ENCODE measurements around the gene MPZL1.
"Not testable (repeated sequence)": the region's sequence is repeated elsewhere in the genome, so short reads cannot be mapped to it uniquely, and the experiment has no call there.

MPZL1 gene

DNA sequence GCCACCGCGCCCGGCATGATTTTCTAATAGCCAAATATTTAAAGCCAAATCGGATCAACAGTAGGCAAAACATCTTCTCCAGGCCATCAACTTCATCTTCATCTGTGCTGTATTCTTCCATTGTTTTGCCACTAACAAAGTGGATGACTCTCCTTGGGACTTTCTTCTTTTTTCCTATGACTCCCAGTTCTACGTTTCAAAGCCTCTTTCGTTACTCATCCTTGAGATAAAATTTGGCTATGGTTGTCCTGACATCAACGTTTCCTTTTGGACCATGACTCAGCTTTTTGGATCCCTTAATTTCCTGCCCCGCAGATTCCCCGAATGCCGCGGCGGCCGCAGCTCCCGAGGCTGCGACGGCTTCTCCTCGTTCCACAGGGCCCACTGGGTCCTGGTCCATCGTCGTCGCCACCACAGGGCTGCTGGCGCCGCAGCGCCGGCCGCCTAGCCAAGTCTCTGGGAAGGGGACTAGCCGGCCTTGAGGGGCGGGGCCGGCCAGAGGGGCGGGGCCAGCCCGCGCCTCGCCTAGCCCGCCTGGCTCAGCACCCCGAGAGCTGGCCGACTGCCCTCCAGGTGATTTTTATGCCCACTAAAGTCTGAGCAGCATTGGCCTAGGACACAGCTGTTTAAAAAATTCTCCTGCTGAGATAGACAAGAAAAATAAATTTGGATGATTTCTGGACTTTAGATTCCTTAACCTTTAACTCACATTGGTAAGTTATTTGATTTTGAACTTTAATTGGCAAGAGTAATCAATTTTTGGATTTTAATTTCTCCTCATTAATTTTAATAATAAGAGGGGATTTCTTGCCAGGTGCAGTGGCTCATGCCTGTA is 98.3 kb downstream of the MPZL1 start:
- peak; percentile 80 for DNase-seq

DNA sequence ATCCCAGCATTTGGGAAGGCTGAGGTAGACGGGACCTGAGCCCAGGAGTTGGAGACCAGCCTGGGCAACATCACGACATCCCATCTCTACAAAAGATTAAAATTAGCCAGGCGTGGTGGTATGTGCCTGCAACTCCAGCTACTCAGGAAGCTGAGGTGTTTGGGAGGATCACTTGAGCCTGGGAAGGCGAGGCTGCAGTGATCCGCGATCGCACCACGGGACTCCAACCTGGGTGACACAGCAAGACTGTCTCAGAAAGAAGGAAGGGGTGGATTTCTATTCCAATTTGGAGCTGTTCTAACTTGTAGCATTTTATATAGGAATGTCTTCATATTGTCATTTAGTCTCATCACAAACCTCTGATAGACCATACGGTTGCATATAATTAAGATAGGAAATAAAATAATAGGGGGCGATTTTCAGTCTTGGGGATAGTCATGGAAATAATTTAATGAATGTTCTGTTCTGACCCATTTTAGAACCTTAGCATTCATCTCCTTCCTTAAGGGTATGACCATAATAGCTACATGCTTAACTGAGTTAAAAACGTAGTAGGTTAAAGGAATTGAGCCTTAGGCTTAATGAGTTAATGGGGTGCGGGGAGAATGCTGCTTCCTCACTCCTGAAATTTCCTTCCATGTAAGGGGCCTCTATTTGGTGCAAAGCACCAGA is 99.0 kb downstream of the MPZL1 start:
- DNase-seq: no peak

DNA sequence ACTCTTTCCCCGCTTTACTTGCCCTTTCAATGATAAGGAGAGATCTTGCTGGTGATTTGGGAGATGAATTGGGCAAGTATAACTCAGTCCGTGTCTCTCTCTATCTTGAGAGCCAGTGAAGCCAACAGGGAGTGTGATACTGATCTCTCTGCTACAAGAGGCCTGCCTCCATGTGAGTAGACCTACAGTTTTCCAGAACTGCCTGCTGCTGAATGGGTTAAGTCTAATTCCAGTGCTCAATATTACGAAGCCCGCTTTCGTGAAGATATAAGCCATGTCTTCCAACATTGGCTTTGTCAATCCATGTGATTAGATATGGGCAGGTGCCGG is 99.5 kb downstream of the MPZL1 start:
- no peak for DNase-seq

DNA sequence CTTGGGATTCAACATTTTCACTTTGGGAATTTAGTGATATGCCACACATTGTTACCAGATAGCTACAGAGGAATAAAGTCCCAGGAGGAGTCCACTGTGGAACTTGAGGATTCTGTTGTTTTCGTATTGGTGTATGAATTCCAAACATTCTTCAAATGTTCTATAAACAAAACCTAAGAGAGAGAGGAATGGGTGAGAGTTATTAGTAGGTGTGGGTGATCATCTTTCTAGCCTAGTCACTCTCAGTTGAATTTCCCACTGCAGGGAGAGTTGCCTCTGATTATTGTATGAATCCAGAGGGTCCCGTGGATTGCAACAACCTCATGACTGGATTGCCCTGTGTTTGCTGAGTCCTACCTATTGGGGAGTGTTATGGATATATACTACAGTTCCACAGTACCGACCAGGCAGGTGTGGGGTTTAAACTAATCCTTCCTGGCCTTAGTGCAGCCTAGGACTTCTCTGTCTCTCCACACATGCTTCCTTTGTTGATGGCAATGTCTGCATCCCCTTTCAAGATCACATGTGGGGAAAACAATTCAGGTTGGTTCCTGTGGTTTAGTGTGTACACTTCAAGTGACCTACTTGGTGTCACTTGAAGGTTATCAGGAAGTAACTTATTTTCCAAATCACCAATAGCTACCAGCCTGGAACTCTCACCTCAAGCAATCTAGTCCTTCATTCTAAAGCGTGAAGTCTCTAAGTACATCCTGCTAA is 100.3 kb downstream of the MPZL1 start:
- DNase-seq: no peak

DNA sequence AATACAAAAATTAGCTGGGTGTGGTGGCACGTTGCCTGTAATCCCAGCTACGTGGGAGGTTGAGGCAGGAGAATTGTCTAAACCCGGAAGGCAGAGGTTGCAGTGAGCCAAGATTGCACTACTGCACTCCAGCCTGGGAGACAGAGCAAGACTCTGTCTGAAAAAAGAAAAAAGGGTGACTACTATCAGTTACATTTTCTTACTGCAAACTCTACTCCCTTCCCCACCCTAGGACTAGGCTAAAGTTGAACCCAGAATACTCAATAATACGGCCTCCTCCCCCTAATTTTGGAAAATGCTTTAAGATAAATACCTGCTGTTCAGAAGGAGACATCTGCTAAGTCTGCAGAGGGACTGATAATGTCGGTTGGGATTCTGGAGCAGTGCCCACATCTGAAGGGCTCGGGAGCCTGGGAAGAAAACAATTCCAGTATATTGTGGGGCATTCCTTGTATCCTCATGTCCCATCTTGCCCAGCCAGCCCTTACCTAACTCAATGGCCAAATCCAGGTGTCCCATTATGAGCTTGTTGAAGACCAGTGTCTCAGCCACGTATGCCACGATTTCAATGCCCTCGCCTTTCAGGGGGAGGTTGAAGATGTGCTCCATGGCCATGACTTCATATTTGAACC is 102.5 kb downstream of the MPZL1 start:
- no peak for DNase-seq

DNA sequence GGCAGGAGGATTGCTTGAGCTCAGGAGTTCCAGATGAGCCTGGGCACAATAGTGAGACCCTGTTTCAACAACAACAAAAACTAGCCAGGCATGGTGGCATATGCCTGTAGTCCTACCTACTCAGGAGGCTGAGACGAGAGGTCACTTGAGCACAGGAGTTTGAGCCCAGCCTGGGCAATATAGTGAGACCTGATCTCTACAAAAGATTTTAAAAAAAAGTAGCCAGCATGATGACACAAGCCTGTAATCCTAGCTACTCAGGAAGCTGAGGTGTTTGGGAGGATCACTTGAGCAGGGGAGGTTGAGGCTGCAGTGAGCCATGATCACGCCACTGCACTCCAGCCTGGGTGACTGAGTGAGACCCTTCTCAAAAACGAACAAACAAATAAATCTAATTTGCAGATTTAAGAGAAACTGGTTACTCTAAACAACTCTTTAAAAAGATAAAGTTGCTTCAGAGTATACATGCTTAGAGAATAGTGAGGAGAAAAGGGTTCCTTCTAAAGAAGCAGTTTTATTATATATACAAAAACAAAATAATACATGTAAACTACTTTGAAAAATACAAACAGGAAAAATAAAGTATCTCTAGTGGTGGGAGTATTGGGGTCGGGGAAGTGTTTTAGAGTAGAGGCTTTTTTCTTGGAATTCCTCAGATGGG is 103.8 kb downstream of the MPZL1 start:
- no peak for DNase-seq

DNA sequence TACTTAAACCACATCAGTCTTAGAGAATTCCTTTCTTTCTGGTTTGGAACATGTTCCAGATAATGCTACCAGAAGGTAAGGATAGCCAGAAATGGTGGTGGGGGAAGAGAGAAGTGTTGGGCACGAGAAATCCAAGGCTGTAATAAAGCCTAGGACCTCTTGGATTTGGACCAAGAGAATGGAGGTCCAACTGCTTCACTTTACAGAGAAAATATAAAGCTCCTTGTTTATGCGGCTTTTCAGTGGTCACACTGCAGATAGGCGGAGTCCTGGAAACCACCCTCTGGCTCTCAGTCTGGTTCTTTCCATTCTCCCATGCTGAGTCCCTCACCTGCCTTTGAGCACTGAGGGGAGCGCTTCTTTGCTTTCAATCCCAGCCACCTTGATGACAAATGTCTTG is 104.3 kb downstream of the MPZL1 start:
- no peak for DNase-seq

DNA sequence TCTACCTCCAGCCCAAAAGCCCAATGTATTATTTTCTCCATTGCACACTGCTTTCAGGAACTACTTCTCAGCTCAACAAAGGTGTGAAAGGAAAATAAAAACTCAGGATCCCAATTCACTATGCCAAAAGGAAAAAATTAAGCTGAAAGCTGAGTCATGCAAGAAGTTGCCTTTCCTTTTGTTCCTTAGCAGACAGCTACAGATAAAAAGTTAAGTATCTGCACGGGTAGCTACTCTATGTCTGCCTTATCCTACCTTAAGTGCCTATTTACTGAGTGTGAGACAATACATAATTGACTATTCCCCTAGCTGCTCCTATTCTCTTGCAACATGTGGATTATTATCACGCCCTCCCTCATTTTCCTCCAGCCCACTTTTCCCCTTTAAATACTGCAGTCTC is 108.1 kb downstream of the MPZL1 start:
- no peak for DNase-seq

DNA sequence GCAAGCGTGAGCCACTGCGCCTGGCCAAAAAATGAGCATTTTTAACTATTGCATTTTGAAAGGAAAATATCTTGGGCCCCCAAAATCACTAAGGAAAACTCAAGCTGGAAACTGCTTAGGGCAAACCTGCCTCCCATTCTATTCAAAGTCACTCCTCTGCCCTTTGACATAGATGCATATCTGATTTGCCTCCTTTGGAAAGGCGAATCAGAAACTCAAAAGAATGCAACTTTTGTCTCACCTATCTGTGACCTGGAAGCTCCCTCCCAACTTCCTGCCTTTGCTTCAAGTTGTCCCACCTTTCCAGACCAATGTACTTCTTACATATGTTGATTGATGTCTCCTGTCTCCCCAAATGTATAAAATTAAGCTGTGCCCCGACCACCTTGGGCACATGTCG is 108.9 kb downstream of the MPZL1 start:
- DNase-seq: not testable (repeated sequence)

DNA sequence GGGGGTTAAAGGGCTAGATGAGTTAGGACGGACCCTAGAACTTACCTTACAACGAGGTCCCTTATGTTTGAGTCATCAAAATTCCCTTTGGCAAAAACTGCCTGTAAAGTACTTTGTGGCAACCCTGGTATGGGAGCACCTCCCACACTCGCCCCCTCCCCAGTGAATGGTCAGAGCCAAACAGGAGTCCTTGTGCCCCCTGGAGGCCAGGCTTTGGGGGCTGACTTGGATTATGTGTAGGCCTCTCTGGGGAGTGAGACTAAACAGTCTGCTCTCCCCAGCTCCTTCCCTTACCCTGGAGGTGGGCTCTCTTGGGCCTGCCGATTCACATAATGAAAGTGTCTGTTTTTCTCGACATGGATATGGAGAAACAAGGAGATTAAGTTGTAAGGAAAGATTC is 110.9 kb downstream of the MPZL1 start:
- no peak for DNase-seq

DNA sequence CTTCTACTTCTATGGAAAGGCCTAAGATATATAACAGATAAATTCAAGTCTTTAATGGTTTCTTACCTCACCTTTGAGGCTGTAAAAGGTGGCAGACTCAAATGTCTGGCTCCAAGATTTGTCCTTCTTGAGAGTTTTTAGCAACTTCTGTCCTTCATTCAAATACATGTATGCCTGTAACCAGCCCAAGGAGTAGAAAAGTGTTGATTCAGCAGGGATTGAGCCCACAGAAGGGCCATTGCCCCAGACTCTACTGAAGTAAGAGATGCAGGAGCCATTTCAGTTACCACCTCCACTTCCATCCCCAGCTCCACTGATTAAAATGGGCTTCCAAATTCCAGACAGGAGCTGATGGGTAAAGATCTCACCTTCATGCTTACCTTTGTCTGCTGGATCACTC is 112.1 kb downstream of the MPZL1 start:
- no peak for DNase-seq

DNA sequence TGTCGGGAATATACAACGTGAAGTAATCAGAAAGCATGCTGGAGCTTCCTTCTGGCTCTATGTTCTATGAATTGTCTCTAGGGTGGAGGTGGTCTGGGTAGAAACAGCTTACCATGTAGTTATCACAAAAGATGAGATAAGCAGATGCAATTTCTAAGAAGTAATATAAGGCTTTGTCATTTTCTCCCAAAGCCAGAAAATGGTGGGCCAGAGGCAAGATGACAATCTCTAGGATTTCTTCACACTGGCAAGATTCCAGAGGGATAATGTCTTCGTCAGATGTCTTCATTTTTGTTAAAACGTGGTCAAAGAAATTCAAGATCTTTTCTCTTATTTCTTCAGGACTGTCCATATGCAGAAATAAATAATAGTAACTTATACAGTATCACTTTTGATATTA is 114.4 kb downstream of the MPZL1 start:
- DNase-seq: no peak

DNA sequence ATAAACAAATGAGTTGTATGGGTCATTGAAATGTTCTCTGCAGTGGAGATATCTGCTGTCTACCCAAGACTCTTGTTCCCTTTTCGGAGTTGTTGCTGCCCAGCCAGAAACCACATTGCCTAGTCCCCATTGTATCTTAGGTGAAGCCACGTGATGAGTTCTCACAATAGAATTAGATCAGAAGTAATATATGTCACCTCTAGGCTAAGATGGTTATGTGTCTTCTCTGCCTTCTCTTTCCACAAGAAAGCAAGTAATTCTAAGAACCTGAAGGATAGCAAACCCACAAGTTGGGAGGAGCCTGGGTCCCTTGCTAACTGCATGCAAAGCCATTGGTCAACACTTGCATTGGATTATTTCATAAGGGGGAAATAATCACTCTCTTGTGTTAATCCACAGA is 115.5 kb downstream of the MPZL1 start:
- DNase-seq: no peak

DNA sequence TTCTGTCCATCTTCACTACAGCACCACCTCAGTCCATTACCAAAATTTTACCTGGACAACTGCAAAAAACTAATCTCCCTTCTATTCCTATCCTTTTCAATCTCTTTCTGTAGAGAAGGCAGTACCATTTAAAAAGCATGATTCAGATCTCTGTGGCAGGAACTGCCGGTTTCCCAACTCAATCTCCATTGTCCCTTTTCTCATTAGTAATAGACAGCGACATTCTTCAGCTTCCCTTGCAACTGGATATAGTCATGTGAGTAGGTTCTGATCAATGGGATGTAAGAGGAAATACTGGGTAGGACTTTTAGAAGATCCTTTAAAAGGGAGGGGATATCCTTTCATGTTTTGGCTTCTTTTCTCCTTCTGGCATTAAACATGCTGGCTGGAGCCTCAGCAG is 117.2 kb downstream of the MPZL1 start:
- DNase-seq: no peak

Measured in 8988T (cell line).